NCI-H524 treated with DMSO at 0.1 percent for 48 hours (cell line): ENCODE data around the gene IL1RAPL1.
"Not testable (repeated sequence)": the region's sequence is repeated elsewhere in the genome, so short reads cannot be mapped to it uniquely, and the experiment has no call there.

ENCODE experiments used
- DNase-seq: peaks from one replicate; lab custom pipeline; 2025; lab: John Stamatoyannopoulos, UW

The IL1RAPL1 gene

GRCh38 chrX:28628120-28628519 is 40.9 kb downstream of the IL1RAPL1 start:
- no peak for DNase-seq

GRCh38 chrX:28638775-28639174 is 51.5 kb downstream of the IL1RAPL1 start:
- DNase-seq = no peak

GRCh38 chrX:28639451-28639850 is 52.2 kb downstream of the IL1RAPL1 start:
- no peak for DNase-seq

- DNase-seq = no peak
These were observed 62.3 kb downstream of the IL1RAPL1 start for GRCh38 chrX:28649541-28649940.

GRCh38 chrX:28651186-28651585 is 63.9 kb downstream of the IL1RAPL1 start:
- DNase-seq = no peak

GRCh38 chrX:28659269-28659668 is 72.0 kb downstream of the IL1RAPL1 start:
- no peak for DNase-seq

GRCh38 chrX:28665778-28666177 is 78.5 kb downstream of the IL1RAPL1 start:
- DNase-seq = no peak

GRCh38 chrX:28668303-28668702 is 81.1 kb downstream of the IL1RAPL1 start:
- DNase-seq = no peak

GRCh38 chrX:28668957-28669356 is 81.7 kb downstream of the IL1RAPL1 start:
- no peak for DNase-seq

GRCh38 chrX:28670074-28670473 is 82.8 kb downstream of the IL1RAPL1 start:
- no peak for DNase-seq

GRCh38 chrX:28675173-28675572 is 87.9 kb downstream of the IL1RAPL1 start:
- no peak for DNase-seq

GRCh38 chrX:28693101-28693500 is 105.9 kb downstream of the IL1RAPL1 start:
- no peak for DNase-seq

GRCh38 chrX:28697732-28698131 is 110.5 kb downstream of the IL1RAPL1 start:
- DNase-seq = no peak

- no peak for DNase-seq
These were observed 114.0 kb downstream of the IL1RAPL1 start for GRCh38 chrX:28701222-28701621.

- DNase-seq = no peak
These were observed 119.7 kb downstream of the IL1RAPL1 start for GRCh38 chrX:28706964-28707363.

GRCh38 chrX:28709421-28709820 is 122.2 kb downstream of the IL1RAPL1 start:
- no peak for DNase-seq

- DNase-seq = no peak
These were observed 130.6 kb downstream of the IL1RAPL1 start for GRCh38 chrX:28717864-28718263.

GRCh38 chrX:28718450-28718849 is 131.2 kb downstream of the IL1RAPL1 start:
- no peak for DNase-seq

GRCh38 chrX:28719620-28720019 is 132.4 kb downstream of the IL1RAPL1 start:
- no peak for DNase-seq

GRCh38 chrX:28752330-28752729 is 165.1 kb downstream of the IL1RAPL1 start:
- no peak for DNase-seq

GRCh38 chrX:28756175-28756574 is 168.9 kb downstream of the IL1RAPL1 start:
- no peak for DNase-seq

- DNase-seq = no peak
These were observed 169.4 kb downstream of the IL1RAPL1 start for GRCh38 chrX:28756647-28757046.

GRCh38 chrX:28757290-28757689 is 170.0 kb downstream of the IL1RAPL1 start:
- no peak for DNase-seq

- DNase-seq = not testable (repeated sequence)
These were observed 179.3 kb downstream of the IL1RAPL1 start for GRCh38 chrX:28766561-28766960.

GRCh38 chrX:28773807-28774206 is 186.6 kb downstream of the IL1RAPL1 start:
- DNase-seq = no peak
